ENCODE data around the gene ADCY3. TPM values are rescaled to one million over a fixed set of nuclear protein-coding genes. Genes with fewer than 3 reads are reported as not detected.
A peak's percentile ranks its signal among the peaks of the same experiment; 100 is the strongest.

ADCY3 gene
- total and polyA plus RNA-seq, 9 of the 15 experiments (the other 6 are each of a cell fraction or from before 2014, with no cell fraction given), result 1.5 to 54.8 (median 26.3) TPM

- POLR2A ChIA-PET, result interaction anchor here (3.2 kb wide), 1 partner anchor 10 kb away, joined by 18 read pairs; no protein-coding TSS in a partner anchor
- ATAC-seq, result no peak
- Histone ChIP-seq H4K20me1 (replicated peaks; ENCODE audit: control insufficient read depth, insufficient read depth, low read length) (no peaks in the 10 kb centered on the region), H3K9me1 (ENCODE audit: control insufficient read depth, insufficient read depth, low read length) (no peaks in the 10 kb centered on the region), H3K9me3 (replicated peaks; ENCODE audit: control insufficient read depth, insufficient read depth, low read depth, low read length) (no peaks in the 10 kb centered on the region), H3K4me1 (replicated peaks in 1 of 2; ENCODE audit: control insufficient read depth in 2 of 2, insufficient read depth in 2 of 2, low read length in 2 of 2) (no peaks in the 10 kb centered on the region), H2AFZ (ENCODE audit: low read depth, low read length) (no peak overlapping the region), H3K27ac (ENCODE audit: extremely low read depth, low read depth, low read length) (no peak overlapping the region), H3K79me2 (ENCODE audit: control insufficient read depth, insufficient read depth, low read length) (no peaks in the 10 kb centered on the region), H3K4me3 (no peak overlapping the region), H3K27me3 (ENCODE audit: control insufficient read depth in 2 of 2, insufficient read depth in 2 of 2, low read length in 2 of 2) (no peaks in the 10 kb centered on the region), H3K4me2 (ENCODE audit: insufficient read depth, low read length) (no peak overlapping the region), H3K9ac (ENCODE audit: insufficient read depth in 1 of 2, low read depth in 2 of 2, low read length in 2 of 2) (no peak overlapping the region), H3K36me3 (ENCODE audit: control insufficient read depth, insufficient read depth, low read length) (peaks cover 52% of the 10 kb centered on the region)
- no peak for TF ChIP-seq SRSF9 (IDR thresholded peaks at IDR 0.05; ENCODE audit: borderline replicate concordance, low read depth, low read length)
- no peak for TF ChIP-seq HDAC2 (IDR thresholded peaks at IDR 0.05)
- TF ChIP-seq ZNF436 (CRISPR knock-in tag; IDR thresholded peaks at IDR 0.05), result no peak
- no peak for TF ChIP-seq SLC30A9 (CRISPR knock-in tag; IDR thresholded peaks at IDR 0.05)
- peak; percentile 15 for TF ChIP-seq RBM25 (IDR thresholded peaks at IDR 0.05; ENCODE audit: low read depth, low read length, severe bottlenecking)
- no peak for TF ChIP-seq MXD1 (CRISPR knock-in tag; IDR thresholded peaks at IDR 0.05; ENCODE audit: borderline replicate concordance, poor library complexity, severe bottlenecking)
- TF ChIP-seq, protein P1, sequence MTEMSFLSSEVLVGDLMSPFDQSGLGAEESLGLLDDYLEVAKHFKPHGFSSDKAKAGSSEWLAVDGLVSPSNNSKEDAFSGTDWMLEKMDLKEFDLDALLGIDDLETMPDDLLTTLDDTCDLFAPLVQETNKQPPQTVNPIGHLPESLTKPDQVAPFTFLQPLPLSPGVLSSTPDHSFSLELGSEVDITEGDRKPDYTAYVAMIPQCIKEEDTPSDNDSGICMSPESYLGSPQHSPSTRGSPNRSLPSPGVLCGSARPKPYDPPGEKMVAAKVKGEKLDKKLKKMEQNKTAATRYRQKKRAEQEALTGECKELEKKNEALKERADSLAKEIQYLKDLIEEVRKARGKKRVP (CRISPR knock-in tag; IDR thresholded peaks at IDR 0.05), result no peak
- no peak for TF ChIP-seq SMAD3 (CRISPR knock-in tag; conservative IDR thresholded peaks at IDR 0.05)
- FAIRE-seq, result no peak
- intact Hi-C loops (cut with micrococcal nuclease), result no loop called here
- DNase-seq (ENCODE audit: extremely low read depth in 1 of 4, low spot score in 3 of 4), result no peak
- CTCF ChIA-PET (ENCODE audit: low intra/inter-chr PET ratio), result no interaction called here
- in situ Hi-C loops (cut with MboI), result no loop called here
- no TSS peak for BruUV-seq (replicated peaks)
Measured at GRCh38 chr2:24955232-24955631, 35.2 kb upstream of the ADCY3 start.
